ENCODE data around the gene MEX3A. TPM values are rescaled to one million over a fixed set of nuclear protein-coding genes. Genes with fewer than 3 reads are reported as not detected.

The MEX3A gene
- total RNA-seq, 1 experiment from 2014 or later = 68.0 TPM

GRCh38 chr1:156118177-156118868, 36.1 kb upstream of the MEX3A start:
- no peak overlapping the region for H2BK12ac ChIP-seq (ENCODE audit: insufficient read length, low read depth, low read length)
- Mint-ChIP-seq H3K27ac (no peak overlapping the region), H3K4me3 (no peak overlapping the region), H3K36me3 (ENCODE audit: insufficient read depth in 1 of 3, low read depth in 3 of 3) (peaks cover 0 to 9% (median 2%) of the 10 kb centered on the region in 3 experiments; a peak in 3 of 7 replicates), H3K9me3 (no peaks in the 10 kb centered on the region; a peak in 1 of 5 replicates), H3K27me3 (ENCODE audit: low read depth) (peaks cover 4% of the 10 kb centered on the region), H3K4me1 (peaks cover 58 to 69% of the 10 kb centered on the region in 2 experiments)
- no peak for TF ChIP-seq CTCF (conservative IDR thresholded peaks at IDR 0.05)
- no peaks in the 10 kb centered on the region for H3K27me3 ChIP-seq (ENCODE audit: insufficient read depth, low read length)
- H3K18ac ChIP-seq (ENCODE audit: insufficient read length, low read depth, low read length) = no peak overlapping the region
- no peaks in the 10 kb centered on the region for H3K79me2 ChIP-seq (ENCODE audit: insufficient read depth, low read length)
- H4K20me1 ChIP-seq (ENCODE audit: control insufficient read depth, insufficient read depth, insufficient read length) = no peaks in the 10 kb centered on the region
- no peak for DNase-seq
- H3K23ac ChIP-seq (ENCODE audit: insufficient read length, low read depth, low read length) = no peak overlapping the region
- peaks cover 13% of the 10 kb centered on the region for H3K23me2 ChIP-seq (ENCODE audit: insufficient read length, low read depth, low read length, poor library complexity, severe bottlenecking)
- no peak overlapping the region for H2BK20ac ChIP-seq (ENCODE audit: low read depth, low read length, poor library complexity, severe bottlenecking)
- H3K14ac ChIP-seq (ENCODE audit: insufficient read depth, low read length) = no peak overlapping the region
- H3K9me3 ChIP-seq (ENCODE audit: control insufficient read depth, low read depth, low read length) = no peaks in the 10 kb centered on the region
- H3K4ac ChIP-seq (ENCODE audit: low read depth, low read length) = no peak overlapping the region
- H3T11ph ChIP-seq (ENCODE audit: low read length) = no peak overlapping the region
- no peak overlapping the region for H3K56ac ChIP-seq (ENCODE audit: insufficient read length, low read depth, low read length)
- H4K5ac ChIP-seq (ENCODE audit: insufficient read length, low read depth, low read length) = no peak overlapping the region
- H3K79me1 ChIP-seq (ENCODE audit: insufficient read depth, low read depth, low read length, poor library complexity, severe bottlenecking) = no peaks in the 10 kb centered on the region
- H3K4me2 ChIP-seq (ENCODE audit: insufficient read depth, insufficient read length, low read length) = no peak overlapping the region
- no peak overlapping the region for H4K91ac ChIP-seq (ENCODE audit: insufficient read length, low read depth, low read length)
- no peak overlapping the region for H2AFZ ChIP-seq (ENCODE audit: low read length)
- no CpG with 5 or more reads among the region's 8 CpGs for WGBS (ENCODE audit: extremely low coverage, insufficient read length, low lambda C conversion rate)
- peaks cover 2% of the 10 kb centered on the region; the same call in 1 of the 2 replicates for H3K4me1 ChIP-seq (ENCODE audit: insufficient read depth, low read length)
- H2AK5ac ChIP-seq (ENCODE audit: insufficient read length, low read length) = no peak overlapping the region
- H4K8ac ChIP-seq (replicated peaks; ENCODE audit: insufficient read length, low read depth, low read length) = no peak overlapping the region
- no peak overlapping the region for H2BK5ac ChIP-seq (ENCODE audit: insufficient read length, low read length)
- no peak overlapping the region for H3K27ac ChIP-seq (ENCODE audit: insufficient read length, low read depth, low read length)
- no peak overlapping the region for H2BK120ac ChIP-seq (ENCODE audit: low read depth, low read length, poor library complexity, severe bottlenecking)
- H3K9ac ChIP-seq (ENCODE audit: extremely low read depth, insufficient read length, low read length) = no peak overlapping the region
- no peak overlapping the region for H2BK15ac ChIP-seq (ENCODE audit: low read depth, low read length)

All from H9 (cell line).